HepG2 (cell line): ENCODE results near the gene MAN1C1. TPM values are rescaled to one million over a fixed set of nuclear protein-coding genes. Genes with fewer than 3 reads are reported as not detected.

Experiments
- ATAC-seq: fragments of 200-7000 bp; cut with Tn5 transposase; 3 replicates; pipeline ENCODE4 v1.9.1; 2020; ENCODE audit warnings: mild to moderate bottlenecking, moderate library complexity
- BruUV-seq: library from RNA; stranded (reverse); fragments of 400-500 nt; replicated peaks from 2 replicates; lab custom pipeline; 2021; lab: Mats Ljungman, UMichigan
- CTCF ChIA-PET: fragments of 300-600 bp; formaldehyde crosslinking; extraction: SDS; loops from one replicate; lab custom pipeline; 2021; ENCODE audit warnings: low total read pairs, inconsistent platforms, low intra/inter-chr PET ratio; lab: Yijun Ruan, JAX
- POLR2A ChIA-PET: fragments of 350-600 bp; sonication (Branson Sonifier 250); formaldehyde crosslinking; loops from one replicate; lab custom pipeline; 2020; ENCODE audit warnings: antibody characterized with exemption, inconsistent platforms; lab: Yijun Ruan, JAX
- DNase-seq: peaks from one replicate; pipeline ENCODE4 v3.0.0-alpha.2; 2015; ENCODE audit warnings: low spot score
- FAIRE-seq: peaks from 3 replicates; lab custom pipeline; 2011; peaks lifted over from hg19 to GRCh38; lab: Jason Lieb, UNC
- H2AFZ ChIP-seq: one replicate; pipeline ENCODE4 v1.6.1; 2011; ENCODE audit warnings: low read length, inconsistent platforms
- H3K27ac ChIP-seq: fragments of 300-600 bp; 3 replicates; pipeline ENCODE4 v1.8.0; 2011; ENCODE audit warnings: mixed run types, mild to moderate bottlenecking, mixed read lengths, low read length, inconsistent platforms; ENCODE audit not compliant: insufficient read depth; ENCODE audit errors: extremely low read length
- H3K27me3 ChIP-seq, 2 experiments: fragments of 200-600 bp in 1 of 2; 2 replicates in 1 of 2; 3 replicates in 1 of 2; pipeline versions ENCODE4 v1.6.0 to v1.8.0; 2011; ENCODE audit warnings: low read length in 2 of 2, mild to moderate bottlenecking in 2 of 2, moderate library complexity in 2 of 2, inconsistent platforms in 1 of 2; ENCODE audit not compliant: insufficient read depth in 2 of 2, control insufficient read depth in 1 of 2
- H3K36me3 ChIP-seq, 2 experiments: fragments of 200-600 bp in 1 of 2; replicated peaks in 1 of 2; 2 replicates in 1 of 2; 3 replicates in 1 of 2; pipeline versions ENCODE4 v1.5.1 to v1.8.0; 2011; ENCODE audit warnings: low read length in 2 of 2, inconsistent platforms in 1 of 2; ENCODE audit not compliant: insufficient read depth in 2 of 2, control insufficient read depth in 1 of 2
- H3K4me1 ChIP-seq: 2 replicates; pipeline ENCODE4 v1.5.1; 2012; ENCODE audit warnings: low read length, inconsistent platforms; ENCODE audit not compliant: insufficient read depth
- H3K4me2 ChIP-seq: 2 replicates; pipeline ENCODE4 v1.6.0; 2011; ENCODE audit warnings: low read depth, low read length, inconsistent platforms
- H3K4me3 ChIP-seq, 3 experiments: fragments of 200-600 bp in 1 of 3; sonication (generic), shearing (Covaris generic) in 1 of 3; replicated peaks in 1 of 3; 2 replicates each; pipeline ENCODE4 v1.5.1; 2011 to 2016; ENCODE audit warnings: low read length in 3 of 3, inconsistent platforms in 2 of 3, low read depth in 2 of 3, mild to moderate bottlenecking in 2 of 3, control low read depth in 1 of 3, mixed read lengths in 1 of 3; ENCODE audit not compliant: insufficient read depth in 1 of 3
- H3K79me2 ChIP-seq: one replicate; pipeline ENCODE4 v1.6.1; 2011; ENCODE audit warnings: low read length, inconsistent platforms; ENCODE audit not compliant: insufficient read depth
- H3K9ac ChIP-seq: 2 replicates; pipeline ENCODE4 v1.6.0; 2011; ENCODE audit warnings: mild to moderate bottlenecking, low read depth, low read length, inconsistent platforms; ENCODE audit not compliant: insufficient read depth
- H3K9me3 ChIP-seq: 2 replicates; pipeline ENCODE4 v1.5.1; 2012; ENCODE audit warnings: mild to moderate bottlenecking, low read length
- H4K20me1 ChIP-seq: 2 replicates; pipeline ENCODE4 v1.6.0; 2011; ENCODE audit warnings: inconsistent platforms, mild to moderate bottlenecking, low read length, moderate library complexity; ENCODE audit not compliant: insufficient read depth
- DNMT1 ChIP-seq: sonication (generic); formaldehyde crosslinking; IDR thresholded peaks from 2 replicates; pipeline ENCODE4 v1.5.1; 2020; ENCODE audit warnings: mild to moderate bottlenecking, missing genetic modification reagents
- HNRNPUL1 ChIP-seq: fragments of 200-400 bp; formaldehyde crosslinking; IDR thresholded peaks from 2 replicates; pipeline ENCODE4 v1.6.1; 2017; ENCODE audit warnings: low read depth, mild to moderate bottlenecking, low read length, moderate library complexity
- NCOA1 ChIP-seq: sonication (generic); formaldehyde crosslinking; IDR thresholded peaks from 2 replicates; pipeline ENCODE4 v1.9.0; 2021; ENCODE audit warnings: missing genetic modification reagents
- SNRNP70 ChIP-seq: fragments of 200-400 bp; formaldehyde crosslinking; IDR thresholded peaks from 2 replicates; pipeline ENCODE4 v1.6.1; 2017; ENCODE audit warnings: mild to moderate bottlenecking, low read depth, low read length, moderate library complexity
- STAT5B ChIP-seq: sonication (generic); formaldehyde crosslinking; IDR thresholded peaks from 2 replicates; pipeline ENCODE4 v1.4.0; 2020; ENCODE audit warnings: missing genetic modification reagents
- TEAD3 ChIP-seq: optimal IDR thresholded peaks from 2 replicates; pipeline ENCODE3; 2016; ENCODE audit warnings: borderline replicate concordance
- ZFP37 ChIP-seq: sonication (generic); formaldehyde crosslinking; IDR thresholded peaks from 2 replicates; pipeline ENCODE4 v1.4.0; 2020; ENCODE audit warnings: missing genetic modification reagents, borderline replicate concordance
- ZNF281 ChIP-seq: sonication (generic); formaldehyde crosslinking; IDR thresholded peaks from 2 replicates; pipeline ENCODE4 v1.4.0; 2020; ENCODE audit warnings: missing genetic modification reagents, borderline replicate concordance
- ZNF30 ChIP-seq: sonication (generic); formaldehyde crosslinking; IDR thresholded peaks from 2 replicates; pipeline ENCODE4 v1.5.0; 2020; ENCODE audit warnings: mild to moderate bottlenecking, missing genetic modification reagents
- ZNF737 ChIP-seq: sonication (generic); formaldehyde crosslinking; IDR thresholded peaks from 2 replicates; pipeline ENCODE4 v1.5.0; 2020; ENCODE audit warnings: missing genetic modification reagents, mild to moderate bottlenecking, borderline replicate concordance
- WGBS: methylation state at CpG from one replicate; pipeline ENCODE4 v1.1.6; 2017; ENCODE audit warnings: low lambda C conversion rate; 5-methylcytosine and 5-hydroxymethylcytosine counted together
- in situ Hi-C: cut with HindIII; loops from 2 replicates; pipeline ENCODE4 v1.10.0; 2017; ENCODE audit warnings: low pct_unique_long_range_greater_than_20kb; ENCODE audit not compliant: extremely low pct_ligation_motif_present
- intact Hi-C: fragments of 100-400 bp; cut with micrococcal nuclease; formaldehyde crosslinking; loops from one replicate; pipeline ENCODE4 v1.10.0; 2022; ENCODE audit not compliant: unreplicated experiment
- polyA plus RNA-seq, 8 experiments: library from polyadenylated mRNA; depleted of rRNA in 3 of 8; stranded (reverse) in 7 of 8; unstranded in 1 of 8; fragments of >200 nt; fragmentation: Illumina TruSeq in 4 of 8; extraction: Trizol in 4 of 8; gene quantifications; 2 replicates each; pipeline versions ENCODE4 v1.2.1 to v1.2.3, GENCODE V29; 2011 to 2016; ENCODE audit warnings: low read depth in 4 of 8, missing spikeins in 1 of 8, mixed read lengths in 1 of 8; ENCODE audit not compliant: insufficient read depth in 1 of 8
- total RNA-seq, 5 experiments: library from RNA; depleted of rRNA; stranded (reverse); fragments of >200 nt; fragmentation: Illumina TruSeq; extraction: Trizol; gene quantifications; 2 replicates each; pipeline ENCODE4 v1.2.3, GENCODE V29; 2016; ENCODE audit warnings: low read depth in 1 of 5

MAN1C1 gene
- total and polyA plus RNA-seq, 2 of the 13 experiments (the other 11 are each of a cell fraction or from before 2014, with no cell fraction given): 0.18 to 0.49 TPM

GRCh38 chr1:25765136-25765922 lies 148.7 kb downstream of the MAN1C1 start:
- CTCF ChIA-PET: no interaction called here
- FAIRE-seq (no peak), ATAC-seq (no peak), DNase-seq (no peak)
- H3K9ac ChIP-seq: no peak overlapping the region
- POLR2A ChIA-PET: no interaction called here
- H3K9me3 ChIP-seq: no peaks in the 10 kb centered on the region
- no TSS peak for BruUV-seq
- no peak overlapping the region for H2AFZ ChIP-seq
- H3K36me3 ChIP-seq: no peaks in the 10 kb centered on the region
- peaks cover 5 to 14% of the 10 kb centered on the region in 2 experiments for H3K27me3 ChIP-seq
- H3K79me2 ChIP-seq: no peaks in the 10 kb centered on the region
- WGBS: 36% methylated on average over 6 of the region's 8 CpGs
- H3K4me2 ChIP-seq: no peak overlapping the region
- no peaks in the 10 kb centered on the region for H4K20me1 ChIP-seq
- intact Hi-C loops (no loop called here), in situ Hi-C loops (no loop called here)
- no peak overlapping the region for H3K4me3 ChIP-seq
- TF ChIP-seq DNMT1 (CRISPR knock-in tag) (no peak), STAT5B (CRISPR knock-in tag) (no peak), SNRNP70 (no peak), NCOA1 (CRISPR knock-in tag) (no peak), ZNF737 (CRISPR knock-in tag) (no peak), HNRNPUL1 (no peak), ZFP37 (CRISPR knock-in tag) (no peak), TEAD3 (CRISPR knock-in tag) (no peak), ZNF30 (CRISPR knock-in tag) (no peak), ZNF281 (CRISPR knock-in tag) (no peak)
- TF ChIP-seq, all 625 proteins: peak for 0
- Histone ChIP-seq H3K4me1 (peaks cover 6% of the 10 kb centered on the region), H3K27ac (no peak overlapping the region)
